ENCODE measurements around the gene ST8SIA2. TPM values are rescaled to one million over a fixed set of nuclear protein-coding genes. Genes with fewer than 3 reads are reported as not detected.

Gene ST8SIA2
- total RNA-seq, 2 donors from 2014 or later = 0.35 to 0.37 TPM

GRCh38 chr15:92506506-92506905 lies 112.8 kb downstream of the ST8SIA2 start:
- no peak overlapping the region for H3K27ac ChIP-seq
- H3K4me3 ChIP-seq = no peak overlapping the region
- no peaks in the 10 kb centered on the region for H3K27me3 ChIP-seq
- no peak for DNase-seq (ENCODE audit: low spot score)
- peaks cover 0 to 19% of the 10 kb centered on the region in 2 donors for H3K9me3 ChIP-seq
- H3K4me1 ChIP-seq = no peaks in the 10 kb centered on the region
- no peak for TF ChIP-seq CTCF (IDR thresholded peaks at IDR 0.05)
- H3K36me3 ChIP-seq = no peaks in the 10 kb centered on the region

- no peak overlapping the region for H3K4me3 ChIP-seq
- no peak overlapping the region for H3K27ac ChIP-seq
- no peaks in the 10 kb centered on the region for H3K4me1 ChIP-seq
- no peak for DNase-seq (ENCODE audit: low spot score)
- H3K36me3 ChIP-seq = no peaks in the 10 kb centered on the region
- H3K27me3 ChIP-seq = no peaks in the 10 kb centered on the region
- H3K9me3 ChIP-seq = peaks cover 0 to 19% of the 10 kb centered on the region in 2 donors
- no peak for TF ChIP-seq CTCF (IDR thresholded peaks at IDR 0.05)
Observed at GRCh38 chr15:92510163-92510882, 116.6 kb downstream of the ST8SIA2 start.
